Measurements from ENCODE around the gene IL3.
A peak's percentile ranks its signal among the peaks of the same experiment; 100 is the strongest.

IL3 gene

DNA sequence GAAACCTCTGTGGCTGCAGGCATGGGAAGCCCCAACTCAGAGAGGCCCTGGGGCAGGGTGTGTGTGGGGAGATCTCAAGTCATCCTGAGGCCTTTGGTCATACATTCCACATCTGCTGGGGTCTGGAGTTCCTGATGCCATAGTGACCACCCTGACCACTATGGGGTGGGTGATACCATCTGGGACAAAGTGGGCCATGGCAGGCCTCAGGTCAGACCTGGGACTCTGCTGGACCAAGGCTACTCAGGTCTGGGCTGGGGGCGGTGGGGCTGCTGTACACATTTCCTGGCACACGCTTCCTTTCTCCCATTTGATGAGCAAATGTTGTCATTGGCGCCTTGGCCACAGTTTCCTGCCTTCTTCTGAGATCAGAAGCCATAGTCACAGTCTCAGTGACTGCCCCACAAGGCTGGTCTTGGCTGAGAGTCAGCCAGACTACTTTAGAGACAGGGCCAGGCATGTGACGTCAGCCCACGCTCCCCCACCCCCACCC lies 33.9 kb upstream of the IL3 start:
- DNase-seq, result no peak

DNA sequence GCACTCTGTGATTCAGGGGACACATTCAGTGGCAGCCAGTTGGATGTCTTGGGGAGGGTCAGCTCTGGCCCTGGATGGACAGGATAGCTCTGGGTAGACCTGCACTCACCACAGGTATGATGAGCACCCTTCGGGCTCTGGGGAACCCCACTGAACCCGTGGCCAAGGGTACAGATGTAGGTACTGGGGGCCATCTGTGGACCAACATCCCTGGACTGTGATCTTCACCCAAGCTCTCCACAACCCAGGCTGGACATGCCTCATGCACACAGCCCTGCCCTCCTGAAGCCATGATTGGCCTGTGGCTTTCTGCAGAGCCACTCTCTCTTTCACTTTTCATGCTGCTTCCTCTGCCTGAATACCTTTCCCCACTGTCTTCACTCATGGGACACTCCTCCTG lies 33.4 kb upstream of the IL3 start:
- no peak for DNase-seq

GRCh38 chr5:132029609-132030330 lies 30.7 kb upstream of the IL3 start:
- no peak for DNase-seq

- no peak for DNase-seq
These were observed 29.8 kb upstream of the IL3 start for GRCh38 chr5:132030610-132031009.

DNA sequence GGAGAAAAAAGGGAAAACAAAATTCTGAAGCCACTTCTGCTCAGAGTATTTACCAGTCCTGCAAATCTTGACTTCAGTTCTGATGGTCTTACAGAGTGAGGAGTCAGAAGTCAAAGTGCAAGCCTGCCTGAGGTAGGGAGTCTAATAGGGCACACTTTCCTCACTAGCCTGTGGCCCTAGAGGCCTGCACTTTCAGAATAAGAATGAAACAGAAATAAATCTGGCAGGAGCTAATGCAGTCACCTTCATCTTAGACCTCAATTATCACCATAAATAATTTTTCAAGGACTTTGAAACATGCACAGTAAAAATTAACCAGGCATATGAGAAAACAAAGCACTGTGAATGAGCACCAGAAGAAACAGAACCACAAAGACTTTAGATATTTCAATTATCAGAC lies 28.3 kb upstream of the IL3 start:
- no peak for DNase-seq

DNA sequence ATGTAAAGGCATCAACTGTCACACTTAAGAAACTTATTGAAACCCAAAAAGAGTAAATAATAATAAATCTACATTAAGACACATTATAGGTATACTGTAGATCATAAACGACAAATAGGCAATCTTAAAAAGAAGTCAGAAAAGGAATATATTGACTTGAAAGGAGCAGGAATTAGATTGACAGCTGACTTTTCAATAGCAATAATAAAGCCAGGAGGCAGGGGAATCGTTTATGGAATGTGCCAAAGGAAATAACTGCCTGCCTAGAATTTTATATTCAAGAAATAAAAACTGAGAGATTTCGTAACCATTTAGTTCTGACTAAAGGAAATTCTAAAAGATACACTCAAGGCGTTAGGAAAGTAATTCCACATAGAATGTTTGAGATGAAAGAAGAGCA lies 27.3 kb upstream of the IL3 start:
- no peak for DNase-seq

DNA sequence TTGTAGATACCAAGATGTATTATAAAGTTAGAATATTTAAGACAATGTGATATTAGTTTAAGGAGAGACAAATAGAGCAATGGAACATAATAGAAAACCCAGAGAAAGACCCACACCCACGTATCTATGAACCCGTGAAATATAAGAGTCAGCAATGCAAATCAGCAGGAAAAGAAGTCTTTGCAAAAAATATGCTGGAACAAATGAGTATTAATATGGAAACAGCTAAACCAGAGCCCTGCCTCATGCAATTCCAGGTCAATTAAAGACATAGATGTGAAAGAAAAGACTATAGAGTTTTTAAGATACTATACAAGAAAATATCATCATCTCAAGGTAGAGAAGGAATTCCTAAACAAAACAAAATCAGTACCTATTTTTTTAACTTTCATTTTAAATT lies 23.1 kb upstream of the IL3 start:
- DNase-seq, result no peak

DNA sequence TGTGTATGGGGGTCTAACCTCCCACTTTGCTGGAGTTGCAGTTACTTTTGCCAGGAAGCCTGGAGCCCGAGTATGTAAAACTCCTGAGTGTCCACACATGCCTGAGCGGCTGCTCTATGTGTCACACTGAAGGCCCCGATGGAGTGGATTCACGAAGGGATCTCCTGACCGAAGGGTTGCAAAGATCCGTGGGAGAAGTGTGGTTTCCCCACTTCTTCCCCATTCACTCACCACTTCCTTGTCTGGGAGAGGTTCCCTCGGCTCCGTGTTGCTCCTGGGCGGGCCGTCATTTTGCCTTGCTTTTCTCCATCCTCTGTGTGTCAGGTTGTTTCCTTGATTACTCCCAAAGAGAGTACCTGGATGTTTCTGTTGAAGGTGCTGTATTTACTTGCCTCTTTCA lies 16.2 kb upstream of the IL3 start:
- peak; percentile 97 for DNase-seq

DNA sequence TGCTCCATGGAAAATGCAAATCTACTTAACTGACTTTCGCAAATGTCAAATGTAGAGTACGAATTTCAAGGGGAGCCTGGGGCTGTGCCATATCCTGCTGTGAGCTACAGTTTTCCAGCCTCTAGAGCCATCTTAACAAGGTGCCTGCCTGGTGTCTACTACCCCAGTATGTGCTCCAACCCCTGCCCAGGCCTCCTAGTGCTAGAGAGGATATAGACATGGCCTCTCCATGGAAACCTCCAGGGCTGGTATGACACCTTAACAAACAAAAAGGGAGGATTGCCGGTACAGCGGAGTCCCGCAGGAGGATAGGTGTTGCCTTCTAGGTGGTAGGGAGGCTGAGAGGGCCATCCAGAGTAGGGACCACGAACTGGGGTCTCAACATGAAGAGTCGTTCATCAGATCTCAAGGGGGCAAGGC lies 13.6 kb upstream of the IL3 start:
- DNase-seq, result no peak

GRCh38 chr5:132049093-132049492 lies 11.4 kb upstream of the IL3 start:
- no peak for DNase-seq

GRCh38 chr5:132049559-132049958 lies 10.9 kb upstream of the IL3 start:
- DNase-seq, result no peak

DNA sequence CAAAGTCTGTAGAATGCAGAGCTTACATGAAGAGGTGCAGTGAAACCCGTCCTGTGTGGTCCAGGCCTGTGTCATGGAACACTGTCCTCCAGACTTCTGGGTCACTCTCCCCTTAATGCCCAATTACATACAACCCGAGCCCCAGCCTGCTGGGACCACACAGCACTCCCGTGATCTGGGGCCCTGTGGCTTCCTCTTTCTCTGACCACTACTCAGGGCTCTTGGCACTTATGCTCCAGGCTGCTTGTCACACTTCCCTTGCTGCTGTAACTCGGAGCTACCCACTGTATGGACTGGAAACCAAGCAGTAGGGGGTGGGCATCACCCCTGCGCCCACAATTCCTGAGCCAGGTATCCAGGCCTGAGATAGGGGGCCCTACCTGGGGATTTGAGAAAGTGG lies 10.3 kb upstream of the IL3 start:
- DNase-seq, result peak; percentile 82

GRCh38 chr5:132050661-132051552 lies 9.5 kb upstream of the IL3 start:
- DNase-seq, result no peak

DNA sequence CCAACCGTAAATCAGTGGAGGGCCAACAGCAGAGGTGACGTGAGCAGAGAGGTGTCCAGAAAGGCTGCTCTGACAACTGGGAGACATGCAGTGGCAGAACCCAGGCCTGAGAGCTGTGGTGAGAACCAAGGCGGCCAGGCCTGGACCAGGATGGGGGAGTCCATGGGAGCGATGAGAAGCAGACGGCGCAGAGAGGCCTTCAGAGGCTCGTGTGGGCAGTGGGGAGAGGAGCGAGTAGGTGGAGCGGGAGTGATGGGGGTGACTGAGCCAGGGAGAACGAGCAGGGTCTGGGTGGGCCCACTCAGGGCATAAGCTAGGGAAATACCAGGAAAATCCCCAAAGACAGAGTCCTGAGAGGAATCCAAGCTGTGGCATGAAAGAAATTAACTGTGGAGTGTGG lies 7.9 kb upstream of the IL3 start:
- DNase-seq, result no peak

GRCh38 chr5:132053483-132053882 lies 7.0 kb upstream of the IL3 start:
- DNase-seq, result no peak

DNA sequence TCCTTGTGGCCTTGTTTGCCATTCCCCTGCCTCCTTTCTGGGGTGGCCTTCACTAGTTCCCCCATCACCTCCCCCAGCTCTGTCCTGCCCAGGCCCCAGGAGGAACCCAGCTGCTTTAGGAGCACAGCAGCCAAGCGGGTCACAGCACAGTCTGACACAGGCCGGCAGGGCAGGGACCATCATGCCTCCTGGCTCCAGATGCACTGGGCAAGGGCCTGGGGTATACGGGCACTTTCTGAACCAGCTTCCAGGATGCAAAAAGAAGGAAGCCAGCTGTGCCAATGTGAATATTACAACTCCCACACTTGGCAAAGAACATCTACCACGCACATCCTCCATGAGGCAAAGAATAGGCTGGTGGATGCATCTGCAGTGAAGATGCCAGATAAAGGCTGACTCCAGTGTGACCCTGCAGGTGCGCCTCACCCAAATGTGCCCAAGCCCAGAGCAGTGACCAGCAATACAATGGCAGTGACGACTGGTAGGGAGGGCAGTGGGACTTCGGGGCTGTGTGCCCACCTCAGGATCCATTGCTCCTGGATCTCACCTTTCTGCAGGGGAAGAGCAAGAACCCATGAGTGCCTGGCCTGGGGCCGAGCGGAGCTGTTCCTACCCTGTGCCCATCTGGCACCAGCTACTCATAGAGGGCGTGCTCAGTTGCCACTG lies 6.3 kb upstream of the IL3 start:
- DNase-seq, result no peak

DNA sequence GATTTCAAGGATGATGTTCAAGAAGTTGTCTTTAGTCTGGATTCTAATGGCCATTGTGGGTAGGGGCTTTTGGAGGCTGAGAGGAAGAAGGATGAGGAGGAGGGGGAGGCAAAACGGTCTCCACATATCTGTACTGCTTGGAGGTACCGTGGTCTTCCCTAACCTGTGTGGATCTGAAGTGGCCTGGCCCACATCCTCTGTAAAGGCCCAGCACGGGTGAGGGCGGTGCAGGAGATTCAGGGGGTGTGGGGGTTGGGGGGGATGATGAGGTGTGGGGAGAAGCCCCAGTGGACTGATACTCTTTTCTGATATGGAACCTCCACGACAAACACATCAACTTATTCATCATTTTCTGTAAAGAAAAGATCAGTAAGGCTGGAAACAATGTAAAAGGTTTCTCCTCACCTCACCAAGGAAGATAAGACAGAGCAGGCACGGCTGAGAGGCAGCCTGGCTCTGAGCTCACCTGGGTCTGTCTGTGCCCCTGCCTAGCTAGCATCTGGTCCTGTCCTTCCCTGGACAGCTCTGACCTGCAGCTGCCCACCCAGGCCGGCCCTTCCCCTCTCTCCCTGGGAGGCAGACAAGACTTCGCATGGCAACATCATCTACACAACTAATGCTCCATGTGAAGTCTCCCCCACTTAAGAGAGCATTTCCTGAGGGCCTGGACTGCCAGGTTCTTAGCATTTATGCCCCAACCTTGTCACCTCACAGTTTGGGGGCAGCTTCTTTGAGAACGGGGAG lies 5.6 kb upstream of the IL3 start:
- DNase-seq, result no peak

GRCh38 chr5:132055441-132055807 lies 5.0 kb upstream of the IL3 start:
- no peak for DNase-seq

DNA sequence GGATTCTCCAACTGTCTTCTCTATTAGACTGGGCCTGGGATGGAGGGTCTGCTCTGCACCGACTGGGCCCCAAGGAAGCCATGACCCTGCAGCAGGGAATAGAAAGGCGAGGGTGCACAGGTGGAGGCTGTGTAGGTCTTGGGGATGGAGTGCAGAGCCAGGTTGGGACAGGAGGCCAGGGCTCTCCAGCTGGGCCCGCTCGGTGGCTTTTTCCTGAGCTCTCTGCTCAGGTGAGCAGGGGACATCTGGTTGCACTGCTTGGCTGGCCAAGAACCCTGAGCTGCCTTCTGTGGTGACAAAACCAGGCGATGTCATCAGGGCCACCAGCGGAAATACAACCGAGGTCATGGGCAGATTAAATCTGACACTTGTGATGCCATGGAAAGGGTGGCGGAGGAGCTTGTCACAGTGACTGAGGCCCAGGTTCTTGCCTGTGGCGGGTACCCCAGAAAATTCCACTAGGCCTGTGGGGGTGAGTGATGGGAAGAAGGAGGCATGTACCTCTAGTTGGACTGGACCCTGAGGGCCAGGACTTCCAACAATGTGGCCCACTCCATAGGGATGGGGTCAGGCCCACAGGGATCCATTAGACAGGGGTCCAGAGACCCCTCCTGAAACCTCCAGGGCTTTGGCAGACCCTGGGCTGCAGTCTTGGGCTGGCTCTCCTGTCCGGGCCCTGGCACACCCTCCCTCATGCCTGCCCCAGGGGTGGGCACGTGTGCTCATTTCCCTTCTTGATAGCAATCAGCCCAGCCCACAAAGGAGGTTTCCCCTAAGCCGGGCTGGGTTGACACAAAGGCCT lies 4.4 kb upstream of the IL3 start:
- no peak for DNase-seq

GRCh38 chr5:132056610-132057497 lies 3.6 kb upstream of the IL3 start:
- DNase-seq, result no peak
